Left lung (tissue), 10 donors: ENCODE results near the gene FGF21. TPM values are rescaled to one million over a fixed set of nuclear protein-coding genes. Genes with fewer than 3 reads are reported as not detected.

ENCODE experiments used
- ATAC-seq: fragments of 200-7000 bp; cut with Tn5 transposase; one replicate; pipeline ENCODE4 v1.9.1; 2020; ENCODE audit warnings: moderate library complexity
- DNase-seq, 4 donors: peaks; one replicate each; pipeline ENCODE4 v3.0.0-alpha.2; 2013 to 2020
- H3K27ac ChIP-seq, 2 donors: fragments of 200-600 bp; sonication (generic) in 1 of 2; one replicate each; pipeline versions ENCODE4 v1.5.0 to v1.8.0; 2020 to 2021
- H3K27me3 ChIP-seq, 2 donors: fragments of 200-600 bp; sonication (generic) in 1 of 2; one replicate each; pipeline versions ENCODE4 v1.5.0 to v1.8.0; 2020 to 2021
- H3K36me3 ChIP-seq, 2 donors: fragments of 200-600 bp; sonication (generic) in 1 of 2; one replicate each; pipeline versions ENCODE4 v1.5.0 to v1.8.0; 2020 to 2021
- H3K4me1 ChIP-seq, 2 donors: fragments of 200-600 bp; one replicate each; pipeline ENCODE4 v1.8.0; 2021
- H3K4me3 ChIP-seq, 2 donors: fragments of 200-600 bp; sonication (generic) in 1 of 2; one replicate each; pipeline versions ENCODE4 v1.5.0 to v1.8.0; 2020 to 2021; ENCODE audit warnings: mild to moderate bottlenecking in 1 of 2
- H3K9me3 ChIP-seq, 2 donors: fragments of 200-600 bp; sonication (generic) in 1 of 2; one replicate each; pipeline versions ENCODE4 v1.5.0 to v1.8.0; 2020 to 2021
- intact Hi-C, 2 donors: fragments of 100-400 bp; cut with DNase I; formaldehyde crosslinking; loops; one replicate each; pipeline versions ENCODE4 v1.11.2 to v1.14.2; 2022
- polyA plus RNA-seq, 6 donors: library from polyadenylated mRNA; unstranded; fragments of 120-200 nt; gene quantifications; one replicate each; pipeline ENCODE4 v1.2.1, GENCODE V29; 2013; ENCODE audit not compliant: insufficient read length in 6 of 6
- total RNA-seq, 2 donors: library from RNA; stranded (reverse); fragmentation: NEBNext Ultra II Directional; extraction: Animal tissue kit (Norgen Biotek cat#: 25700); gene quantifications; one replicate each; pipeline ENCODE4 v1.2.1, GENCODE V29; 2021
- TF ChIP-seq, protein P1 (sequence below), 2 donors: fragments of 200-600 bp; sonication (generic) in 1 of 2; IDR thresholded peaks; one replicate each; pipeline versions ENCODE4 v1.5.0 to v1.8.0; 2021; ENCODE audit warnings: antibody characterized with exemption in 2 of 2
- donor health status: DM: no; HTN: yes; CAD: no.
- donor health status: DM: no; HTN: no; CAD: no.

Gene FGF21
- total and polyA plus RNA-seq, 8 donors = not detected

GRCh38 chr19:48738557-48739403, 16.5 kb upstream of the FGF21 start:
- Histone ChIP-seq H3K36me3 (no peaks in the 10 kb centered on the region), H3K4me3 (peak overlapping the region; percentile 41 to 56), H3K4me1 (peaks cover 4 to 17% of the 10 kb centered on the region in 2 donors), H3K27me3 (peaks cover 5 to 26% of the 10 kb centered on the region in 2 donors), H3K9me3 (no peaks in the 10 kb centered on the region), H3K27ac (peak overlapping the region; percentile 53 to 74)
- intact Hi-C loops = no loop called here
- ATAC-seq = peak; percentile 91
- TF ChIP-seq, protein P1, sequence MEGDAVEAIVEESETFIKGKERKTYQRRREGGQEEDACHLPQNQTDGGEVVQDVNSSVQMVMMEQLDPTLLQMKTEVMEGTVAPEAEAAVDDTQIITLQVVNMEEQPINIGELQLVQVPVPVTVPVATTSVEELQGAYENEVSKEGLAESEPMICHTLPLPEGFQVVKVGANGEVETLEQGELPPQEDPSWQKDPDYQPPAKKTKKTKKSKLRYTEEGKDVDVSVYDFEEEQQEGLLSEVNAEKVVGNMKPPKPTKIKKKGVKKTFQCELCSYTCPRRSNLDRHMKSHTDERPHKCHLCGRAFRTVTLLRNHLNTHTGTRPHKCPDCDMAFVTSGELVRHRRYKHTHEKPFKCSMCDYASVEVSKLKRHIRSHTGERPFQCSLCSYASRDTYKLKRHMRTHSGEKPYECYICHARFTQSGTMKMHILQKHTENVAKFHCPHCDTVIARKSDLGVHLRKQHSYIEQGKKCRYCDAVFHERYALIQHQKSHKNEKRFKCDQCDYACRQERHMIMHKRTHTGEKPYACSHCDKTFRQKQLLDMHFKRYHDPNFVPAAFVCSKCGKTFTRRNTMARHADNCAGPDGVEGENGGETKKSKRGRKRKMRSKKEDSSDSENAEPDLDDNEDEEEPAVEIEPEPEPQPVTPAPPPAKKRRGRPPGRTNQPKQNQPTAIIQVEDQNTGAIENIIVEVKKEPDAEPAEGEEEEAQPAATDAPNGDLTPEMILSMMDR (IDR thresholded peaks at IDR 0.05) = peak in 1 of 2 donors; percentile 8
- DNase-seq = peak; percentile 70 to 96 (median 92)

- Histone ChIP-seq H3K27me3 (peaks cover 5 to 26% of the 10 kb centered on the region in 2 donors), H3K4me3 (peak overlapping the region; percentile 41 to 56), H3K36me3 (no peaks in the 10 kb centered on the region), H3K27ac (peak overlapping the region; percentile 73 to 74), H3K4me1 (peaks cover 4 to 17% of the 10 kb centered on the region in 2 donors), H3K9me3 (no peaks in the 10 kb centered on the region)
- DNase-seq (peak in 1 of 4 donors; percentile 58), ATAC-seq (no peak)
- intact Hi-C loops = no loop called here
- TF ChIP-seq, protein P1 (IDR thresholded peaks at IDR 0.05) = no peak
Measured at GRCh38 chr19:48739404-48740163, 15.7 kb upstream of the FGF21 start.

GRCh38 chr19:48740164-48740972, 15.0 kb upstream of the FGF21 start, which contains the start of gene RASIP1:
Gene RASIP1, minus strand, starts transcription at chr19:48740610. Its CDS starts 328 bp downstream, at chr19:48740282.
- ATAC-seq (peak; percentile 2), DNase-seq (peak in 1 of 4 donors; percentile 76)
- Histone ChIP-seq H3K4me3 (peak within 1 kb of the TSS; percentile 41 to 56), H3K36me3 (no peaks in the 10 kb centered on the region), H3K4me1 (peaks cover 4 to 17% of the 10 kb centered on the region in 2 donors), H3K27me3 (peaks cover 5 to 30% of the 10 kb centered on the region in 2 donors), H3K27ac (peak within 1 kb of the TSS; percentile 73 to 74), H3K9me3 (no peaks in the 10 kb centered on the region)
- intact Hi-C loops = no loop called here
- TF ChIP-seq, protein P1 (IDR thresholded peaks at IDR 0.05) = no peak

- DNase-seq = peak in 1 of 4 donors; percentile 80
- no peaks in the 10 kb centered on the region for H3K36me3 ChIP-seq
- peak overlapping the region in 1 of 2 donors; percentile 56 for H3K4me3 ChIP-seq
- peaks cover 4 to 17% of the 10 kb centered on the region in 2 donors for H3K4me1 ChIP-seq
- no peaks in the 10 kb centered on the region for H3K9me3 ChIP-seq
- peak overlapping the region; percentile 70 to 73 for H3K27ac ChIP-seq
- intact Hi-C loops = no loop called here
- ATAC-seq = no peak
- H3K27me3 ChIP-seq = peaks cover 5 to 40% of the 10 kb centered on the region in 2 donors
- TF ChIP-seq, protein P1 (IDR thresholded peaks at IDR 0.05) = no peak
Measured at GRCh38 chr19:48741129-48741999, 14.0 kb upstream of the FGF21 start.
